Stimulated activated naive CD8-positive, alpha-beta T cell treated with anti-CD3 and anti-CD28 coated beads, Interleukin-15, Interleukin-2, amounts not matched to agents 100 ng/mL and 50 ng/mL, for 24 hours (primary cell): Measurements from ENCODE around the gene ALPL.

Experiments used
- H3K27ac Mint-ChIP-seq: one replicate; pipeline ENCODE4 v1.8.0; 2021; ENCODE audit warnings: mild to moderate bottlenecking, mixed read lengths
- H3K27me3 Mint-ChIP-seq: one replicate; pipeline ENCODE4 v1.8.0; 2021; ENCODE audit warnings: mixed read lengths
- H3K36me3 Mint-ChIP-seq: one replicate; pipeline ENCODE4 v1.8.0; 2021; ENCODE audit warnings: low read depth, mixed read lengths
- H3K4me1 Mint-ChIP-seq: one replicate; pipeline ENCODE4 v1.8.0; 2021; ENCODE audit warnings: low read depth, mixed read lengths
- H3K4me3 Mint-ChIP-seq: one replicate; pipeline ENCODE4 v1.8.0; 2021; ENCODE audit warnings: mild to moderate bottlenecking, mixed read lengths
- H3K9me3 Mint-ChIP-seq: one replicate; pipeline ENCODE4 v1.8.0; 2021; ENCODE audit warnings: mixed read lengths

The ALPL gene

DNA sequence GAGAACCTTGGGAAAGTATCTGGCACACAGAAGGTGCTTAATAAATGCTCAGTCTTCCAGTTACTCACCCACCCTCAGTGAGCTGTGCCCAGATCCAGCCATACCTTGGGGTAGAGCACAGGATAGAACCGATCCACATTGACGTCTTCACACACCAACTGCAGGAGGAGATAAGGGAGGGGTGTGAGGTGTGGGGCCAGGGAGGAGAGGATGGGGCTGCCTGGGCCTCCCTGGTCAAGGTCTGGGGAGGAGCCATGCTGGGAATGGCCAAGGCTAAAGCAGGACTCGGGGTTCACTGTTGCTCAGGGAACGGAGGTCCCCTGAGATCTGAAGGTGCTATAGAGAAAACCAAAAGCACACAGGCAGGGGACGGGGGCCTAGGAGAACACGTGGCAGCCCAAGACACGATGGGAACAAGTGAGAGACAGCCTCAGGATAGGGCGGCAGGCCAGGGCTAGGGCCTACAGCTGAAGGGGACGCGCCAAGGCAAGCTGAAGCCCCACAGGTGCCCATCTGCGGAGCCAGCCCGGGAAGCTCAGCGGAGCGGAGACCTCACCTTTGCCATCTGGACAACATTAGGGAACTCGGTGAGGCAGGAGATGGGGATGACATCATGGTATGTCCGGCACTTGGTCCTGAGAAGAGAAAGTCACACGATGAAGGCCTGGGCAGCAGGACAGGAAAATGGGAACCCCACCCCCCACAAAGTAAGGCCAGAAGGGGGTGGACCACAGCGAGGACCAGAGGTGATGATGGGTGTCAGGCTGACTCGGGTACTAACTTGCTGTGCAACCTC lies 104.0 kb downstream of the ALPL start:
- no peak overlapping the region for H3K4me3 Mint-ChIP-seq
- no peak overlapping the region for H3K27ac Mint-ChIP-seq
- no peaks in the 10 kb centered on the region for H3K4me1 Mint-ChIP-seq
- no peaks in the 10 kb centered on the region for H3K9me3 Mint-ChIP-seq
- H3K36me3 Mint-ChIP-seq: no peaks in the 10 kb centered on the region
- H3K27me3 Mint-ChIP-seq: no peaks in the 10 kb centered on the region

DNA sequence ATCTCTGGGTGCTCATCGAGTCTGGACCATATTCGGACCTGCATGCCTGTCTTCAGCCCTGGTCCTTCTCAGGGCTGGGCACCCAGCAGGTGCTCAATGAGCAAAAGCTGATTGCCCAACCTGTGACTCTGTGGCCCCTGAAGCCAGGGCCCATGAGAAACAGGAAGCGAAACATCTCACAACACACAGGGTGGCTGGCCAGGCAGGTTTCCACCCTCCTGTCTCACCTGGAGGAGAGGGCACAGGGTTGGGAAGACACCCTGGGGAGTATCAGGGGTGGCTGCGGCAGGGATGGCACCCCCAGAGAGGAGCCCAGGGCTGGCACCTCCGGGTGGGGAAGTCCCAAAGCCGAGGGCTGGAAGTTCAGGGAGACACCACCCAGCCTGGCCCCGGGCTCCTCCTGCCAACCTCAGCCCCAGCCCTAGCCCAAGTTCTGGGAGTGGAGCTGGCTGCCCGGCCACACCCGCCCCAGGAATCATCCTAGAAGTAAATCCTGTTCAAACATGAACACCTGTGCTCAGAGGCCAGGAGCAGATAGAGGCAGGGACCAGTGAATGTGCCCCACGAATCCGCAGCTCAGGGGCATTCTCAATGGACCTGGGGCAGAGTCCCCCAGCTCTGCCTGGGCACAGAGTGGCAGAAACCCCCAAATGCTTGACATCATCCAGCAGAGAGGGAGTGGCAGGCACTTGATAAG lies 105.3 kb downstream of the ALPL start:
- Mint-ChIP-seq H3K9me3 (no peaks in the 10 kb centered on the region), H3K36me3 (no peaks in the 10 kb centered on the region)

DNA sequence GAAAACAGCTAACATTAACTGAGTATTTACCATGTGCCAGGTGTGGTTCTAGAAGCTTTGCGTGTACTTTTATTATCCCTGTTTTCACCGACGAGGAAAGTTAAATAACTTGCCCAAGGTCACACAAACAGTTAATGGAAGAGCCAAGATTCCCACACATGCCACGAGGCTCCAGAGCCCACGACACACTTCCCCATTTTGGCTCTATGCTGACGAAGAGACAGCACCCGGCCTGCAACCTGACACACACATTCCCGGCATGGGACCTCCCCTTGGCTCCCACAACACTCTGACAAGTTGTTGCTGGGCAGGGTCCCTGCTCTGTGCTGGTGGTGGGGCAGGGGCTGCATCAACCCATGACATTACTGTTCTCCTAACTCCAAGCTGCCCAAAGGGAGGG lies 107.1 kb downstream of the ALPL start:
- H3K4me1 Mint-ChIP-seq: no peaks in the 10 kb centered on the region
- peaks cover 7% of the 10 kb centered on the region for H3K27me3 Mint-ChIP-seq
- H3K36me3 Mint-ChIP-seq: no peaks in the 10 kb centered on the region
- H3K9me3 Mint-ChIP-seq: no peaks in the 10 kb centered on the region
- no peak overlapping the region for H3K4me3 Mint-ChIP-seq
- no peak overlapping the region for H3K27ac Mint-ChIP-seq

More for the DNA sequence above, 105.3 kb downstream of the ALPL start:
- Mint-ChIP-seq H3K27ac (no peak overlapping the region), H3K4me1 (no peaks in the 10 kb centered on the region), H3K4me3 (no peak overlapping the region), H3K27me3 (no peaks in the 10 kb centered on the region)

DNA sequence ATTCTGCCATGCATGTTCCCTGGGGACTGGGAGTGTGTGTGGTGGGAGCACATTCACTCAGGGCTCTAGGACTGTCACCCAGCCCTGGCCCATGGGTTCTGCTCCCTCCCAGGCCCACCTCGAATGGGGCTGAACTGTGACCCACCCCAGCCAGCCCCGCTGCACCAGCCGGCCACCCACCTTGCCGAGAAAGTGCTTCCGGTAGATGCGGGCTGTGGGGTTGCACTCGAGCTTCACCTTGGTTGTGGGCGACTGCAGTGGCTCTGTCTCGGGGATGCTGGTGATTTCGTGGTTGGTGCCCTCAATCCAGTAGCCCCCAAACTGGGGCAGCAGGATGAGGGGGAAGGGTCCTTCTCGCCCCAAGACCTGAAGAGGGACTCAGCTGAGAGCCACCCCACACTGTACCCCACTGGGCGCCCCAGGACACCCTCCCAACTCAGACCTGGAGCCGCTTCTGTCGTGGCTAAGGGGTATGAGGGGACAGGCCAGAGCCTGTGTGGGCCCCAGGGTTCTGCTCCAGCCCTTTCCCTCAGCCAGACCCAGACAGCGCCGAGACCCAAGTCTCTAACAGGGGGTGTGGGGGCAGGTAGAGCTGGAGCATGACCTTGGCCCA lies 108.0 kb downstream of the ALPL start:
- Mint-ChIP-seq H3K4me1 (peaks cover 4% of the 10 kb centered on the region), H3K36me3 (no peaks in the 10 kb centered on the region), H3K9me3 (no peaks in the 10 kb centered on the region), H3K27me3 (peaks cover 12% of the 10 kb centered on the region), H3K4me3 (no peak overlapping the region), H3K27ac (no peak overlapping the region)

DNA sequence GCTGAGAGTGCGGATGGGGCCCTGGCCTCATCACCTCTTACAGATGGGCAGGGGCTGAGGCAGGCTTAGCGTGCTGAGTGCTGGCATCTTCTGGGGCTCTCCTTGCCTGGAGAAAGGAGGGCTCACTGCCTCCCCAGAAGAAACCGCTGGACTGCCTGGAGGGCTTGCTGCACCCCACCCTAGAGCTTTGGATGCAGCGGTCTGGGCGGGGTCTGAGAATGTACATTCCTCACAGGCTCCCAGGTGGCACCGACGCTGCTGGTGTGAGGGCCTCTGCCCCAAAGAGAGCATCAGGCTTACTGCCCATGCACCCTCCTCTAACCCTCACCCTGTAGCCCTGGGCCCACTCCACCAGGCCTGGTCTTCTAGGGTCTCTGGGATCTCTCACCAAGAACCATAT lies 108.8 kb downstream of the ALPL start:
- Mint-ChIP-seq H3K4me1 (peaks cover 4% of the 10 kb centered on the region), H3K36me3 (no peaks in the 10 kb centered on the region), H3K4me3 (no peak overlapping the region), H3K27ac (no peak overlapping the region), H3K27me3 (peaks cover 16% of the 10 kb centered on the region), H3K9me3 (no peaks in the 10 kb centered on the region)

DNA sequence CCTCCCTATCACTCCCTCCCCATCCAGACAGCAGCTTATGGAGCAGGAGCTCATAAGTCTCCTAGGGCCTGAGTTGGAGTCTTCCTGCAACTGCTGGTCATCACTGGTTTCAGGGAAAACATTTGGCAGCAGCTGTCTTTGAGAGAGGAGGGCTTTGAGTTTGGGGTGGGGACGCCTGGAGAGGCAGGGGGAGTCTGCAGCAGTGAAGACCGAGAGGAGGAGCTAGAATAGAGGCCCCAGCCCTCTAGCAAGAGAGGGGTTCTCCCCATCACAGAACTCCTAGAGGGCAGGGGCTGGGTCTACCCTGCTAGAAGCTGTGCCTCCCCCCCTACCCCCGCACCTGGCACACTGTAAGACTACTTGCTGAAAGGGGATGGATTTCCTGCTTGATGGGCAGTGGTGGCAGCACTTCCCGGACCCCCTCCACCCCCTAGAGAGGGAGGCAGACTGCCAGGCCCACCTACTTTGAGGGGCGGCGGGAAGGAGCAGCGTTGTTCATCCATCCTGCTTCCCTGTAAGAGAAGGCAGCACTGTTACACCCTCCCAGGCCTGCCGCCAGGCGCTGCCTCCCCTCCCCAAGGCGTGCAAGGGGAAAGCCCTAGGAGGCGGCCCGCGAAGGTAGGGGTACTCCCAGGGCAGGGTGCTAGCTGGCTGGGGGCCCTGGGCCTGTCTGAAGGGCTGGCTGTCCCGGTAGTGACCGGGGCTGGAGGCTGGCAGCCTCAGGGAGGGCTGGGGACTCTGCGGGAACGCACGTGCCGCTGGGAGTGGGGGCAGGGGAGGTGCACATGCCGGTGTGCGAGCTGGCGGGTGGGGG lies 109.5 kb downstream of the ALPL start:
- H3K9me3 Mint-ChIP-seq: no peaks in the 10 kb centered on the region
- H3K27me3 Mint-ChIP-seq: peaks cover 17% of the 10 kb centered on the region
- peaks cover 4% of the 10 kb centered on the region for H3K4me1 Mint-ChIP-seq
- H3K27ac Mint-ChIP-seq: no peak overlapping the region
- H3K4me3 Mint-ChIP-seq: no peak overlapping the region
- no peaks in the 10 kb centered on the region for H3K36me3 Mint-ChIP-seq

DNA sequence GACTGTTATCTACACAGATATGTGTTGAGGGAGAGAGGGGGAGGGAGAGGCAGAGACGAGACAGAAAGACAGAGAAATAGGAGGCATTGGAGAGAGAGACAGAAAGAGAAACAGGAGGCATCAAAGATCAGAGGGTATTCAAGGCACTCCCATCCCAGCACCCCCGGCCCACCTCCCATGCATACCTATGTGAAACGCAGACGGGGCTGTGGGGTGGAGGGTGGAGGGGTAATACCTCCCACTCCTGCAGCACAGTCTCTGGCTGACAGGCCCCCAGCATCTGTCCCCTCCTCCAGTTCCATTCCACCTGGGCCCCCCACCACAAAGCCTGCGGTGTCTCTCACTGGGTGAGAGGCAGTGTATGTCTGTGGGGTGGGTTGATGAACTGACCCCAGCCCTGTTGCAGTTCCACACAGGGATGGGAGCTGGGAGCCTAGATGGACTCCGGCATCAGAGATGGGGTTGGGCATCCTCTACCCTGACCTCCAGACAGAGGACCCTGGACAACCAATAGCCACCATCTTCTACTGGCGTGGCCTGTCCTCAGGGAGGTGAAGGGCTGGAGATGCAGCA lies 110.2 kb downstream of the ALPL start:
- Mint-ChIP-seq H3K9me3 (no peaks in the 10 kb centered on the region), H3K27me3 (peaks cover 21% of the 10 kb centered on the region), H3K4me3 (no peak overlapping the region), H3K27ac (no peak overlapping the region), H3K4me1 (peaks cover 4% of the 10 kb centered on the region), H3K36me3 (no peaks in the 10 kb centered on the region)

DNA sequence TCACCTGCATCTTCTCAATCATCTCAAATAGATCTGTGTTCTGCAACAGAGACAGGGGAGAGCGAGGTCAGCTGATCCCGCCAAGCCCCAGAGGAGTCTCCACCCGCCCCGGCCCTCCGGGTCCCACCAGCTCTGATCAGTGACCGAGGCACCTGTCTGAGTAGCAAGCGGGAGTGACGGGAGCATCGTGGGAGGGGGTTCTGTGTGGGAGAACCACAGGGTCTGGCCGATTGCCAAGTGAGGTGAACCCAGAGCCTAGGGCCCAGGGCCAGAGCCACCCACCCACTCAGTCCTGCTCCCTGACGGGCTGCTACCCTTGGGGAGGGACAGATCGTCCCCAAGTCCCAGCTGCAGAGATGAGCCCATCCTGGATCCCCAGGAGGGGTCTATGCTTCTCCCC lies 110.8 kb downstream of the ALPL start:
- Mint-ChIP-seq H3K27me3 (peaks cover 21% of the 10 kb centered on the region), H3K4me3 (no peak overlapping the region), H3K36me3 (no peaks in the 10 kb centered on the region), H3K9me3 (no peaks in the 10 kb centered on the region), H3K4me1 (peaks cover 4% of the 10 kb centered on the region), H3K27ac (no peak overlapping the region)

DNA sequence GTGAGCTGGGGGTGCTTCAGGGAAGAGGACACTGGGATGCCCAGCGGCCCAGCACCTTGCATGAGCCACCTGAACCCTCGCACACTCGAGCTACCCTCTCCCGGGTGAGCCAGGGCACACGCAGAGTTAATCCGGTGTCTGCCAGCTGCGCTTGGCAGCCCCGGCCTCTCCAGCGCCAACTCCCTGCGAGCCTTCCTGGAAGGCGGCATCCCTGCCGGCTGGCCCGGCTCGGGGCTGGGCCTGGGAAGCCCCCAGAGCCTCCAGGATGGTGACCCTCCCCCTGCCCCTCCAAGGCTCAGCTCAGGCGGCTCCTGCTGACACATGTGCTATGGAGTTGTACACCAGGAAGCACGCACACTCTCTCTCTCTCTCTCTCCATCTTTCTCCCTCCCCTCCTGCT lies 111.3 kb downstream of the ALPL start:
- no peaks in the 10 kb centered on the region for H3K36me3 Mint-ChIP-seq
- H3K4me1 Mint-ChIP-seq: peaks cover 4% of the 10 kb centered on the region
- H3K27ac Mint-ChIP-seq: no peak overlapping the region
- H3K9me3 Mint-ChIP-seq: no peaks in the 10 kb centered on the region
- H3K27me3 Mint-ChIP-seq: peaks cover 21% of the 10 kb centered on the region
- no peak overlapping the region for H3K4me3 Mint-ChIP-seq

DNA sequence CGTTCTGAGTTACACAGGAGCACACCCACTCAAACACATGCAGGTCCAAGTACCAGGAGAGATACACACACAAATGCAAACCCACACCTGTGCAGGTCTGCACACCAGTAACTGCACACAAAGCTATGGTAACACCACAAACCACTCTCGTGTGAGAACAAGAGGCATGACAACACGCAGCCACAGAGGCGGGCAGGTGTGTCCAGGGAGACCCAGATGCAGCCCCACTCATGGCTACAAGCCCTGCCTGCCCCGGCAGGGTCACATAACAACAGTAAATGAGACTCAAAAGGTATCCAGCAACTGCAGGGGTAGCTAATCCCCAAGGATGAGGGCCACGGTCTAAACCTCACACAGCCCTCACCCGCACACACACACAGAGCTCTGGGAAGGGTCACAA lies 111.8 kb downstream of the ALPL start:
- peaks cover 21% of the 10 kb centered on the region for H3K27me3 Mint-ChIP-seq
- no peak overlapping the region for H3K4me3 Mint-ChIP-seq
- peaks cover 4% of the 10 kb centered on the region for H3K4me1 Mint-ChIP-seq
- H3K27ac Mint-ChIP-seq: no peak overlapping the region
- no peaks in the 10 kb centered on the region for H3K9me3 Mint-ChIP-seq
- H3K36me3 Mint-ChIP-seq: no peaks in the 10 kb centered on the region

DNA sequence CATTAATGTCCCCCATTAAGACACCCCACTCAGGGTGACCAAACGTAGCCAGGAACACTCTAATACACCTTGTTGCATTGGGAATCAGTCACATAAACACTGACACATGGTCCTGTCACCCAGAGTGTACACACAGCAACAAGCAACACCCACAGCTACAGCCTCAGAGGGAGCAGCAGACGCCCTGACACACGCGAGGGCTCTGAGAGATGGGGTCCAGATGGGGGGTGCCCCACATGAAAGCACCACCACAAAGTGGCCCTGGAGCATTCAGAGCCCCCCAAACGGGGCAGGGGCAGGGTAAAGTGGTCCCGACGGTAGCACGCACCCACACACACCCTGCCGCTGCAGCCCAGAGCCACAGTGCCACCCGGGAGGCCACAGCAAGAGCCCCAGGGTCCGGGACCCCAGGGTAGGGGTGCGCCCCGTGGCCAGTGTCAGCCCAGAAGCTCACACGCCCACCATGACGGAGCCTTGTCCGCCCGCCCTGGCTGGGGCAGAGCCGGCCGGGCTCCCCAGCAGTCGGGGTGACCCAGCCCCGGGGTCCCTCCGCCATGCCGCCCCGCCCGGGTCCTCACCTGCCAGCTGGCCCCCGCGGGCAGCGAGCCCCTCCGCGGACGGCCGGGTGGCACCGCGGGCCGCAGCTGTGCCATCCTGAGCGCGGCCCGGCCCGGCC lies 112.7 kb downstream of the ALPL start:
- peaks cover 21% of the 10 kb centered on the region for H3K27me3 Mint-ChIP-seq
- no peaks in the 10 kb centered on the region for H3K9me3 Mint-ChIP-seq
- no peaks in the 10 kb centered on the region for H3K36me3 Mint-ChIP-seq
- no peak overlapping the region for H3K27ac Mint-ChIP-seq
- peak overlapping the region; percentile 60 for H3K4me3 Mint-ChIP-seq
- H3K4me1 Mint-ChIP-seq: peaks cover 4% of the 10 kb centered on the region

DNA sequence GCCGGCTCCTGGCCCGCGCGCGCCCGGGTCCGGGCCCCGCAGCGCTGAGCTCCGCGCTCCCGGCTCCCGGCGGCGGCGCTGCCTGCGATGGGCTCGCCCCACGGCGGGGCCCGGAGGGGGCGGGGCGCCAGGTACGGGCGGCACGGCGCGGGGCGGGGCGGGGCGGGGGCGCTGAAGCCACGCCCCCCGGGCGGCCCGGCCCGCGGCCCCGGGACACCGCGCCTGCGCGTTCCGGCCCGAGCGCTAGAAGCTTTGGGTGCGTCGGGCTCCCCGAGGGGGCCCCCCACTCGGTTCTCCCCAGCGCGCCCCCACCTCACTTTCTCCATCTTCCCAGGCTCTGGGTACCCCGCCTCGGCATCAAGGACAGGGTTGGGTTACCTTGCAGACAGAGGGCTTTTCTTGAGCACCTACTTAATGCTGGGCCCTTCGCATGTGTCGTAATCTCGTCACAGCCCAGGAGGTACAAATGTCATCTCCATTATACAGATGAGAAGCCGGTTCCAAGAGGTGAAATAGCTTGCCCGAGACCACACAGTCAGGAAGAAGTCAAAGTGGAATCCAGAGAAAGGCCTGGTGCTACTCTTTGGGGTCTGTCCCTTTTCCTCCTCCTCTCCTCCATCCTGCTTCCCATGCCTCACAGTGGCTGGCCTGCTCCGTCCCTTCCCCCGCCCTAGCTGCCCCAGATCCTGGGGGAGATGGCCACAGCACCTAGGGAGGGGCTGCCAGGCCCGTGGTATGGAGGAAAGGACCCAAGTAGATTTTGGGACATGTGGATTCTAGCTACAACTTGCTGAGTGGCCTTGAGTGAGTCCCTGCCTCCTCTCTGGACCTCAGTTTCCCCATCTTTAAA lies 113.5 kb downstream of the ALPL start:
- H3K27ac Mint-ChIP-seq: no peak overlapping the region
- no peaks in the 10 kb centered on the region for H3K36me3 Mint-ChIP-seq
- peak overlapping the region; percentile 47 for H3K4me3 Mint-ChIP-seq
- H3K4me1 Mint-ChIP-seq: peaks cover 4% of the 10 kb centered on the region
- H3K27me3 Mint-ChIP-seq: peaks cover 21% of the 10 kb centered on the region
- no peaks in the 10 kb centered on the region for H3K9me3 Mint-ChIP-seq

DNA sequence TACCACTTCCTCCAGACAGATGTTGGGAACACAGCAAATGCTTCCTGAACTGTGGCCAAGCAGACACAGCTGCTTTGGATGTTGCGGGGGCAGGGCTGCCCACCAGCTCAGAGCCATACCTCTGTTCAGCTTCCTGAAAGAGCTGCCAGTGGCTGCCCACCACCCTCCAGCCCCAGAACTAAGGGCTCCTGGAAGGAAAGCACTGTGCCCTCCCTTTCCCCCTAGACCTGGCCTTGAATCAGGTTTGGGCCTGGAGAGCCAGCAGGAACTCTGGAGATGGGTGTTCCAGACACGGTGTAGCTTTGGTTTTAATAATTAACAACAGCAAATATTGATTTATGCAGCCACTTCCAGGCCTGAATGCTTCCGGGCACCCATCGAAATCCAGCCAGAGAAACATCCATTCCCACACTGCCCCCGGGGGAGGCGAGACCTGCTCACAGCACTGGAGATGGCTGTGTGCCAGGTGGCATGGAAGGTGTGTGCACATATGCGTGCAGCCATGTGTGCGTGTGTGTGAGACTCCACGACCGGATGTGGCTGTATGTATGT lies 114.3 kb downstream of the ALPL start:
- Mint-ChIP-seq H3K4me3 (no peak overlapping the region), H3K4me1 (peaks cover 4% of the 10 kb centered on the region), H3K27me3 (peaks cover 21% of the 10 kb centered on the region), H3K27ac (no peak overlapping the region), H3K36me3 (no peaks in the 10 kb centered on the region), H3K9me3 (no peaks in the 10 kb centered on the region)
